ENCODE measurements around the gene CTNNBIP1.

GRCh38 chr1:9887070-9887469, 23.0 kb downstream of the CTNNBIP1 start:
- TF ChIP-seq, protein P1, sequence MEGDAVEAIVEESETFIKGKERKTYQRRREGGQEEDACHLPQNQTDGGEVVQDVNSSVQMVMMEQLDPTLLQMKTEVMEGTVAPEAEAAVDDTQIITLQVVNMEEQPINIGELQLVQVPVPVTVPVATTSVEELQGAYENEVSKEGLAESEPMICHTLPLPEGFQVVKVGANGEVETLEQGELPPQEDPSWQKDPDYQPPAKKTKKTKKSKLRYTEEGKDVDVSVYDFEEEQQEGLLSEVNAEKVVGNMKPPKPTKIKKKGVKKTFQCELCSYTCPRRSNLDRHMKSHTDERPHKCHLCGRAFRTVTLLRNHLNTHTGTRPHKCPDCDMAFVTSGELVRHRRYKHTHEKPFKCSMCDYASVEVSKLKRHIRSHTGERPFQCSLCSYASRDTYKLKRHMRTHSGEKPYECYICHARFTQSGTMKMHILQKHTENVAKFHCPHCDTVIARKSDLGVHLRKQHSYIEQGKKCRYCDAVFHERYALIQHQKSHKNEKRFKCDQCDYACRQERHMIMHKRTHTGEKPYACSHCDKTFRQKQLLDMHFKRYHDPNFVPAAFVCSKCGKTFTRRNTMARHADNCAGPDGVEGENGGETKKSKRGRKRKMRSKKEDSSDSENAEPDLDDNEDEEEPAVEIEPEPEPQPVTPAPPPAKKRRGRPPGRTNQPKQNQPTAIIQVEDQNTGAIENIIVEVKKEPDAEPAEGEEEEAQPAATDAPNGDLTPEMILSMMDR (IDR thresholded peaks at IDR 0.05) = no peak
- TF ChIP-seq POLR2A (IDR thresholded peaks at IDR 0.05; ENCODE audit: low read depth) (no peak), EP300 (IDR thresholded peaks at IDR 0.05) (no peak), POLR2AphosphoS5 (IDR thresholded peaks at IDR 0.05) (no peak)

Measured in esophagus muscularis mucosa (tissue), 4 donors.